ENCODE data around the gene MRPL49.

DNA sequence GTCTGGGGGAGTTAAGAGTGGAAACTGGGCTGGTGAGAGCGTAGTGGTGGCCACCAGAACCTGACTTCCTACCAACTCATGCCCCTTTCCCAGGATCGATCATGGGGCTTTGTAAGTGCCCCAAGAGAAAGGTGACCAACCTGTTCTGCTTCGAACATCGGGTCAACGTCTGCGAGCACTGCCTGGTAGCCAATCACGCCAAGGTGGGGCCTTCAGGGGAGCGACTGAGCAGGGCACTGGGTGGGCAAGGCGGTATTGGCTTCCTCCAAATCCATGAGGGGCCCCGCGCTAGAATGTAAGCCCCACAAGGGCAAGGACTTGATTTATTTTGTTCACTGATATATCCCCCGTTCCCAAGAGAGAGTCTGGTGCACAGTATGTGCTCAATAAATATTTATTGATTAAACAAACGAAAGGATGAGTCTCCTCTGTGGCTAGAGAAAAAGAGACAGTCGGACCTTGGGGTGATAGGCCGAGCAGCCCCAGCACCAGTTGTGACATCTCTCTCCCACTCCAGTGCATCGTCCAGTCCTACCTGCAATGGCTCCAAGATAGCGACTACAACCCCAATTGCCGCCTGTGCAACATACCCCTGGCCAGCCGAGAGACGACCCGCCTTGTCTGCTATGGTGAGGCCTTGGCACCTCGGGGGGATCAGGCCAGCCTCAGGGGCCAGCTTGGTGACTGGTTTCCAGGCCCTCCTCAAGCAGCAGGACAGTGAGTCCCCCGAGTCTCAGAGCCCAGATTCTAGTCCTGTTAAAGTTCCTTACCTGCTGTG is 37.3 kb upstream of the MRPL49 start:
- TF ChIP-seq POLR2AphosphoS5 (IDR thresholded peaks at IDR 0.05) (no peak), EZH2 (IDR thresholded peaks at IDR 0.05; ENCODE audit: borderline replicate concordance, insufficient read depth, low read length, poor library complexity, severe bottlenecking) (no peak), EP300 (conservative IDR thresholded peaks at IDR 0.05; ENCODE audit: poor library complexity, severe bottlenecking) (no peak), SMC3 (conservative IDR thresholded peaks at IDR 0.05; ENCODE audit: poor library complexity) (no peak)
- TF ChIP-seq, protein P1, sequence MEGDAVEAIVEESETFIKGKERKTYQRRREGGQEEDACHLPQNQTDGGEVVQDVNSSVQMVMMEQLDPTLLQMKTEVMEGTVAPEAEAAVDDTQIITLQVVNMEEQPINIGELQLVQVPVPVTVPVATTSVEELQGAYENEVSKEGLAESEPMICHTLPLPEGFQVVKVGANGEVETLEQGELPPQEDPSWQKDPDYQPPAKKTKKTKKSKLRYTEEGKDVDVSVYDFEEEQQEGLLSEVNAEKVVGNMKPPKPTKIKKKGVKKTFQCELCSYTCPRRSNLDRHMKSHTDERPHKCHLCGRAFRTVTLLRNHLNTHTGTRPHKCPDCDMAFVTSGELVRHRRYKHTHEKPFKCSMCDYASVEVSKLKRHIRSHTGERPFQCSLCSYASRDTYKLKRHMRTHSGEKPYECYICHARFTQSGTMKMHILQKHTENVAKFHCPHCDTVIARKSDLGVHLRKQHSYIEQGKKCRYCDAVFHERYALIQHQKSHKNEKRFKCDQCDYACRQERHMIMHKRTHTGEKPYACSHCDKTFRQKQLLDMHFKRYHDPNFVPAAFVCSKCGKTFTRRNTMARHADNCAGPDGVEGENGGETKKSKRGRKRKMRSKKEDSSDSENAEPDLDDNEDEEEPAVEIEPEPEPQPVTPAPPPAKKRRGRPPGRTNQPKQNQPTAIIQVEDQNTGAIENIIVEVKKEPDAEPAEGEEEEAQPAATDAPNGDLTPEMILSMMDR (IDR thresholded peaks at IDR 0.05; ENCODE audit: poor library complexity, severe bottlenecking), result no peak
